Left hindlimb (tissue), 1 donor: ENCODE results near the gene CDK9.

ENCODE experiments used
- DNase-seq: peaks from one replicate; pipeline ENCODE4 v3.0.0-alpha.2; 2018

CDK9 gene

DNA sequence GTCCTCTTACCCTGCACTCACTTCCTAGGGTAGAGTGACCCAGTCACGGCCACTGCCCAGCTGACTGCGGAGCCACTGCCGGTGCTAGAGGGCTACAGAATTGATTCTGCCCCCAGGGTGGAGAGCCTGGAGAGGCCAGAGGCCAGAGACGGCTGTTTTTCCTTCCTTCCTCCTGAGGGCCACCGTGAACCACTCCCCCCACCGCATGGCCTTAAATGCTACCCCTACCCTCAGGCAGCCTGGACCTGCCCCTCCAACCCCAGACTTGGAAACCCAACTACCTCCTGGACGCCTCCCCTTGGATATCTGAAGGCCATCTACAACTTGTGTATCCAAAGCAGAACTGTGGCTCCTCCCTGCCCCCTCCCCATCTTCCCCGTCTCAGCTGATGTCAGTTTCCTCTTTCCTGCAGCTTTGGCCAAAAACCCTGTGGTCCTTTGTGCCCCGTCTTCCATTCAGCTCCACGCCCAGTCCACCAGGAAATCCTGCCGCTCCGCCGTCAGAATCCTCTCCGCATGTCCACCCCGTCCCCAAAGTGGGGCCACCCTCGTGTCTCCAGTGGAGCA, 23.6 kb upstream of the CDK9 start:
- no peak for DNase-seq

DNA sequence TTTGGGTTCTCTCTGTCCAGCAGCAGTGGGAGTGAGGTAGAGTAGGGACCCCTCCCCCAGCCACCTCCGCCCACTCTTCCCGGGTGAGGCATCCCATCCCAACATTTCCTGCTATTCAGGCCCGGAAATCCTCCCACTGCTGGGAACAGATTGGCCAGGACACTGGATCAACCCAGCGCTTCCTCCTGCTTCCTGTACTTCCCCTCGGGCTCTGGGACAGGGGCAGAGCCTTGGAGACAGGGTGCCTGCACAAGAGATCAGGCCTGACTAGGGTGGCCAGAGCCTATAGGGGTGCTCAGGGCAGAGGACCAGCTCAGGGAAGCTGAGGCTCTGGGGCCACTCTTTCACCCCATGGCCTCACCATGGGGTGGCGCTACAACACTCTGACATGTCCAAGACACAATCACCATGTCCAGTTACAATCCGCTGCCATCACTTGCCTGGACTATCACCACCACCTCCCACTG, 21.9 kb upstream of the CDK9 start:
- peak; percentile 62 for DNase-seq

DNA sequence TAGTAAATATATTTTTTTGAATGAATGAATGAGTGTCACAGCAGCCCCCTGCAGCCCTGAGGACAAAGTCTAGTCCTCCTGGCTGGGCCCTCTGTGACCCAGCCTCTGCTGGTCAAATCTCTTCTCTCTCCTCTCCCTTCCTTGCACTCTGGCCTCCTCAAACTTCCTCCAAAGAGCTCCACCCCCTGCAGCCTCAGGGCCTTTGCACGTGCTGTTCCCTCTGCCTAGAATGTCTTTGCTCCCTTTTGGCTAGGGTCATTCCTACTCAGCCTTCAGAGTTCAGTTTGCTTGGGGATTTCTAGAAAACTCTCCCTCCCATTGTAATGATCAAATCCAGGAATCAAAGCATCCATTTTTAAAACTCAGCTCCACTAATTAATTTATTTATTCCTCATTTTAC, 20.4 kb upstream of the CDK9 start:
- DNase-seq: no peak

DNA sequence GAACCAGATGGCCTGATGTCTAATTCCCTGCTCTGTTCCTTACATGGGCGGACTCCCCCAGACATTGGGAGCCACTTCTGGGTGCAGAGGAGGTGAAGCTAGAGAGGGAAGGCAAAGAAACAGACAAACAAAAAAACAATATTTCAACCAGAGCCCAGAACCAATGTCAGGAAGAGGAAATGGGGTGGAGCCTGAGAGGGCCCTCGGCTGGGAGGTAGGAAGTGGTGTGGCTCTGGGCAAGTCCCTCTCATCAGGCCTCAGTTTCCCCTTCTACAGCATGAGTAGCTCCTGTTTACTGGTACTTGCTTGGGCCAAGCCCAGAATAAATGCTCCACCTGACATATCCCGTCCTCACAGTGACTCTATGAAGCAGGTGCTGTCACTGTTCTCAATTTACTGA, 18.4 kb upstream of the CDK9 start:
- DNase-seq: no peak

DNA sequence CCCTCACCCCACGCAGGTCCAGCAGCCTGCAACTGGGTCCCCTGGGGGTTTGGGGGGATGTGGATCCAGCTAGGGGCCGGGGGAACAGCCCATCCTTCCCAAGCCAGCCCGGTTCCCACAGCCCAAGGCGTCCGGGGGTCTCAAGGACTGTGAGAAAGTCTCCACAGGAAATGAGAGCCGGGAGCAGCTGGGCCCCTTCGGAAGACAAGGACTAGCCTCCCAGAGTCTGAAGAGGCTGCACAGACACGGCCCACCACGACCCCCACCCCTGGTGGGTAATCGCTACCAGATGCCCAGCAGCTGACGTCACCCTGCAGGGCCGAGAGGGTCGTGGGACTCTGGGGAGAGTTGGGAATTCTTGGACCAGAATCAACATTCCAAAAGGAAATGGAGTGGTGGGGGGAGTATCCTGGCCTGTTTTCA, 17.9 kb upstream of the CDK9 start:
- DNase-seq: peak; percentile 66

DNA sequence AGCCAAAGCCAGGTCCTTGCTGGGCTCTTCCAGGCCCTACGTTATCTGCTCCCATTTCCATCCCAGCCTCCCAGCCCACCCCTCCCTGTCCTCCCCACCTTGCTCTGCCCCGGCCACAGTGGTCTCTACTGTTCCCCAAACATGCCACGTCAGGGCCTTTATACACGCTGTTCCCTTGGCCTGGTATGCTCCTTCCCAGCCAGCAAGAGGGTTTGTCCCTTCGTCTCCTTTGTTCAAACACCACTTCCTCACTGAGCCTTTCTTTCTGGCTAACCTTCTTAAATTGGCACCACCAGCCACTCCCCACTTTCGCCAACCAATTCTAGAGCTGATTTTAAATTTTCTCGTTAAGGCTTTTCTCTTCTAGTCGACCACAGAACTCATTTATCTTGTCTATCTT, 17.1 kb upstream of the CDK9 start:
- no peak for DNase-seq

DNA sequence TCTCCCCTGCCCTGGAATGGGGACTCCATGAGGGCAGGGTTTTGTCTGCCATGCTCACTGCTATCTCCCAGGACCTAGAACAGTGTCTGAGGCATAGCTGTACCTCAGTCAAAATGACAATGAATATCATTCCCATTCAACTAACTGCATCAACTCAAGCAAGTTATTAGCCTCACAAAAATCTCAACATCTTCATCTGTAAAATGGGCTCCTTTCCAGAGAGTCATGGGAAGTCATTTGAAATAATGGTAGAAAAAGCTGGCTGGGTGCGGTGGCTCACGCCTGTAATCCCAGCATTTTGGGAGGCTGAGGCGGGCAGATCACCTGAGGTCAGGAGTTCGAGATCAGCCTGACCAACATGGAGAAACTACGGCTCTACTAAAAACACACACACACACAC, 16.7 kb upstream of the CDK9 start:
- DNase-seq: no peak

DNA sequence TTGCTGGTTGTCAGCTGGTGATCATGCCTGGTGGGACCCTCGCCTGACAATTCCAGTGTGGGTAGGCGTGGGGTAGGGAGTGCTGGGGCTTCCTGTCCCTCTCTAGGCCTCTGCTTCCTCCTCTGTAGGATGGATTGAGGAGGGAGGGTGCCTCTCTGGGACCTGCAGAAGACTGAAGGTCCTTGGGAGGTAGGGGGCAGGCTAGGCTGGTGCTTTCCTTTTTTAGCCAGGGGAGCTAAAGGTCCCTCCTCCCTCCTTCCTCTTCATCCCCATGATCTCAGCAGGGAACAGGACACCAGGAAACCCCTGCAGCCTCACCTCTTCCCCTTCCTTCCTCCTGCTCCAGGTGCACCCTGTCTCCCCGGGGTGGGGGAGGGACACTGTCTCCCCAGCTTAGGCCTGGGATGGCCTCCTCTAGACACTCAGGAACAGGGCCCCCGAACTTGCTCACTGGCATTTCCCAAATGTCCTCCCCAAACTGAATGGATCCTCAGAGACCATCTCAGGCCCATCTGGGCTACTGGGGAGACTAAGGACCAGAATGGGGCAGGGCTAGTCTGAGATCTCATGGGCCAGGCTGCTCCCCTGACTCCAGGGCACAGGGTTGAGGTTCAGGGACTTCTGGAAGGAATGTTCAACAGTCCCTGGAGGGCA, 15.8 kb upstream of the CDK9 start:
- no peak for DNase-seq

DNA sequence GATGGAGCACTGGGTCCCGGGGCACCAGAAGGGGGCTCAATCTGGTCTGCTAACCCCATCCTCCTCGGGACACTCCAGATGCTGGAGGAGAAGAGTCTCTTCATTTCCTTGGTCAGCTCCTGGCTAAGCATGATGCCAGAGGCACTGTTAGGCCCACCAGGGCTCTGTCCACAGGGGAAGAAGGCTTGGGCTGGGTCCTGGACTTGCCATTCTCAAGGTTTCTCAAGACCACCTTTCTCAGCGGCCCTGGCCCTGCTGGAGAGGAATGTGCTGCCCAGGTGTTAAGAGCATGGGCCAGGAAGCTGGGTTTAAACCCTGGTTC, 15.3 kb upstream of the CDK9 start:
- DNase-seq: no peak

DNA sequence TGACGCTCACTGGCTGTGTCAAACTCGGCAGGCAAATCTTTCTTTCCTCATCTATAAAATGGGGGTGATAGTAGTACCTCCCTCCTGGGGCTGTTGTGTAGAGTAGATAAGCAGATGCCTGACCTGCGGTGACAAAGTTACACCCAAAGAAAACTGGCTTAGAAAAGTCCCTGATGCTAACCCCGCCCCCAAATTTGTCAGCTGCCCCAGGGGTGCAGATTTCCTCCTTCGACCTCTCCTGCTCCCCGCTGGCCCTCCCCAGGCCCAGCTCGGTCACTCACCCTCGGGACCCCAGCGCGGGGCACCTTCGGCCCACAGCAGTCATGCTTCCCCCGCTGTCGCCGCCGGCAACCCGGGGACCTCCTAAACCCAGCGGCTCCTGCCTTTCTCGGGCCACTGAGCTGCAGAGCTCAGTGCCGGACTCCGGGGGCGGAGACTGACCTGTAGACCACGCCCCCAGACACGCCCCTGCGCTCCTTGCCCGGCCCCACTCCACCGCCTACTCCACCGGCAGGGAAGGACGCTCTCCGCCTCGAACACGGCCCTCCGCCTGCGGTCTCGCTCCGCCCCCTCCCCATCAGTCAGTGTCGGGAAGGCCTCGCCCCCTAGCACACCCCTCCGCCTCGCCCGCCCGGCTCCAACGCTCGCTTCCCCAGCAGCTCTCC, 14.8 kb upstream of the CDK9 start:
- peak; percentile 99 for DNase-seq

DNA sequence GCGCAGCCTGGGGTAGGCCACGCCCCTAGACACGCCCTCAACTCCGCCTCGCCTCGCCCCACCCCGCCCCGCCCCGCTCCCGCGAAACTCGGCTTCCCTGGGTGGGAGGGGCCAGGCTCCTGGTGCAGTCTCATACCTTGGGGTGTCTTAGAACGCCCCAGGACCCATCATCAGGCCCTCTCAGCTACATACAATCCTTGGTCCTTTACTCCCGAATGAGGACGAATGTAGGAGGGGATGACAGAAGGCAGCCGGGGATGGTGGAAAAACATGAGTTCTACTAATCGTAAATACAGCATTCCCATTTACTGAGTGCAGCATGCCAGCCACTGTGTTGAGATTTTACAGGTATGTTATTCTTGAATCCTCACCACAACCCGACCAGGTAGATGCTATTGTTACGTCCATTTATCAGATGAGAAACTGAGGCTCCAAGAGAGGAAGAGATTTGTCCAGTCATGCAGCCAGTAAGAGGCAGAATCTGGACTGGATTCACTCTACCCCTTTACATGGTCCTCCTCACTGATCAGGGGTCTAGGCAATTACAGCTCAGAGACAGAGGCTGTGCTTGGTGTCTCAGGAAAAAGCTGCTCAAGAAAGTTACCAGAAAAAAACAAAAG, 14.2 kb upstream of the CDK9 start:
- DNase-seq: no peak

DNA sequence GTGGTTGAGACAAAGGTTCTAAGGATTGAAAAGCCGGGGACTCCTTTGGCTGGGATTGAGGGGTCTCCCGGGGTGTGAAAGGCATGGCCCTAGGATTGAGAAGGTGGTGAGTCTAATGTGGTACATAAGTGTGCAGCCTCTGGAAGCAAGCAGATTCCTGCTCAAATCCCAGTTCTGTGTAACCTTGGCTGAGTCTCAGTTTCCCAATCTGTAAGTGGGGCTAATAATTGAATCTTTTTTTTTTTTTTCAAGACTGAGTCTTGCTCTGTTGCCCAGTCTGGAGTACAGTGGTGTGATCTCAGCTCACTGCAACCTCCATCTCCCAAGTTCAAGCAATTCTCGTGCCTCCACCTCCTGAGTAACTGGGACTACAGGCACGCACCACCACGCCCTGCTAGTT, 13.2 kb upstream of the CDK9 start:
- DNase-seq: no peak

DNA sequence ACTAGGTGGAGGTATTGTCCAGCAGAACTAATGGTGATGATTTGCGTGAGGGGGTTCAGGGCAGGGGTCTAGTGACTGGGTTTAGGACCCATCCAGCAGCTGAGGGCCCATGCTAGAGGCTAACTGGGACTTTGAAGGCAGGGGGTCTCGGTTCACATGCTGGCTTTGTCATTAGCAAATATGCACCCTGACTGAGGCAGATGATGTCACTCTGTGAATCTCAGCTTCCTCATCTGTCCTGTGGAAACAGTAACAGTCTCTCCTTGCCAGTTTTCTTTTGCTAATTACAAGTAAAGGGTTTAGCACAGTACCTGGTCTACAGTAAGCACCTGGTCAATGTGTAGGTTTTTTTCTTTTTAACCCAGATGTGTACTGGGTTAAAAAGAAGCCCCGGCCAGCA, 12.6 kb upstream of the CDK9 start:
- no peak for DNase-seq

DNA sequence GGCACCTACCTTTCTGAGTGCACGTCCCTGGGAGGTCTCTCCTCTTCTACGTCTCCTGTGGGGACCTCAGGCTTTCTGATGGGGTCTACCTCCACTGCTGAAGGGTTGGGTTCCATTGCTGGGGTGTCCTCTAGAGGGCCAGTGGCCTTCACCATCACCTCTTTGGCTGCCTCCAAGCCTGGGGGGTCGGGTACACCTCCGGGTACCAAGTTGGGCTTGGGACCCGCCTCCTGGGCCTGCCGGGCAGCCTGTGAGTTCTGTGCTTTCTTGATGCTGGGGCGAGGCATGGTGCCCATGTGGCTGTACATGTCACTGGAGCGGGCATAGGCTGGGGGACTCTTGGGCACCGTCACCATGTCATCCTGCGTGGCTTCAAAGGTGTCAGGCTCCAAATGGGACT, 11.9 kb upstream of the CDK9 start:
- no peak for DNase-seq

DNA sequence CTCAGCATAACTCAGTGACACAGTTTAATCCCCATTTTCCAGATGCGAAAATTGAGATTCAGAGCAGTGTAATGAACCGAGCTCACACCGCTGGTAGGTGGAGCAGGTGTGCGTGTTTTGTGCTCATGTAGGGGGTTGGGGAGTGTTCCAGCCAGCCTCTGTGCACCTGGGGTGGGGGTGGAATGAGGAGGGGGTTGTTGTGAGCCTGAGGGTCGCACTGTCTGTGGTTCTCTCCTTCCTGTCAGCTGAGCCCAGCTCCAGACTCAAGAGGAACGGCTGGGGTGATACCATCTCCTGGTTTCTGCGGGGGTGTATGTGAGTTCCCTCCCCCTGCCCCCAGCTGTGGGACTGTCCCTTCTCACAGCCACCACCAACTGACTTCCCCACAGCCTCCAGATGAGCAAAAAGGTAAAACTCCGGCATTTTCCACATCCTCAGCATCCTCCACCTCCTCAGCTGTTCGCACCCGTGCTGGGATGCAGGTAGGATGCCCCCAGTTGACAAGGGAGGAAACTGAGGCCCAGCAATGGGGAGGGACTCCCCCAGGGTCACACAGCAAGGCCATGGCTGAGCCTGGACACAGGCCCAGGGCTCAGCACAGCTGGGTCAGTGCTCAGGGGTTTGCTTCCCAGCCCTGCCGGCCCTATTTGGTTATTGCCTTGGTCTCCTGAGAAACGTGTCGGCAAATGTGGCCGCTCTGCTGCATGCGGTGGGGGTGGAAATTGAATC, 9.5 kb upstream of the CDK9 start:
- no peak for DNase-seq

DNA sequence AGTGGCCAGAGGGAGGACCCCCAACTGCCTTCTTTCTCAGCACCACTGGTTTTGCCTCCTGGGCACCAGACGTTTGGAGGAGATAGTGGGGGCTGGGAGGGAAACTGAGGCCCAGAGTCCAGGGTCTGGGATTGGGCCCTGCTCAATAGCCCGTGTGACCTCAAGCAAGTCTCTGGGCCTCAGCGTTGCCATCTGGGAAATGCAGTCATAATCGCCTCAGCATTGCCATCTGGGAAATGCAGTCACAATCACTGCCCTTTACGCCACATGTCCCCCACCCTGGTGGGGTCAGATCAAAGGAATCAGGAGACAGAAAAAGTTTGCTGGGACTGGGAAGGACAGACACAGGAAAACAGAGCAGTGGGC, 8.9 kb upstream of the CDK9 start:
- no peak for DNase-seq

DNA sequence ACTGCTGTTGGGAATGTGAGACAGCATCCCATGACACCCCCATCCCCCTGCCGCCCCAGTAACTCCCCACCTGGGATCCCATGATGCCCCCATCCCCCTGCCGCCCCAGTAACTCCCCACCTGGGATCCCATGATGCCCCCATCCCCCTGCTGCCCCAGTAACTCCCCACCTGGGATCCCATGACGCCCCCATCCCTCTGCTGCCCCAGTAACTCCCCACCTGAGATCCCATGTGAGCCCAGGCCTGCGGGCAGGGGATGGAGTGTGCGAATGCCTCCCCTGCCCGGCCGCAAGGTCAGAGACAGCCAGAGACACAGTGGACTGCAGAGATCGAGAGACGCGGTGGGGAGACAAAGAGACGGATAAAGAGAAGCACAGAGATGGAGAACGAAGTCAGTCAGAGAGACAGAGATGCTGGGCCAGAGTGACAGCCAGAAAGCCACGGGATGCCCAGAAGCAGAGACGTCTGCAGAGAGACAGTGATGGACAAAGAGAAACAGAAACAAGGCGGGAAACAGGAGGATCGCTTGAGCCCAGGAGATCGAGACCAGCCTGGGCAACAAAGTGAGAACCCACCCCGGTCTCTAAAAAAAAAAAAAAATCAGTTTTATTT, 8.4 kb upstream of the CDK9 start:
- DNase-seq: no peak

DNA sequence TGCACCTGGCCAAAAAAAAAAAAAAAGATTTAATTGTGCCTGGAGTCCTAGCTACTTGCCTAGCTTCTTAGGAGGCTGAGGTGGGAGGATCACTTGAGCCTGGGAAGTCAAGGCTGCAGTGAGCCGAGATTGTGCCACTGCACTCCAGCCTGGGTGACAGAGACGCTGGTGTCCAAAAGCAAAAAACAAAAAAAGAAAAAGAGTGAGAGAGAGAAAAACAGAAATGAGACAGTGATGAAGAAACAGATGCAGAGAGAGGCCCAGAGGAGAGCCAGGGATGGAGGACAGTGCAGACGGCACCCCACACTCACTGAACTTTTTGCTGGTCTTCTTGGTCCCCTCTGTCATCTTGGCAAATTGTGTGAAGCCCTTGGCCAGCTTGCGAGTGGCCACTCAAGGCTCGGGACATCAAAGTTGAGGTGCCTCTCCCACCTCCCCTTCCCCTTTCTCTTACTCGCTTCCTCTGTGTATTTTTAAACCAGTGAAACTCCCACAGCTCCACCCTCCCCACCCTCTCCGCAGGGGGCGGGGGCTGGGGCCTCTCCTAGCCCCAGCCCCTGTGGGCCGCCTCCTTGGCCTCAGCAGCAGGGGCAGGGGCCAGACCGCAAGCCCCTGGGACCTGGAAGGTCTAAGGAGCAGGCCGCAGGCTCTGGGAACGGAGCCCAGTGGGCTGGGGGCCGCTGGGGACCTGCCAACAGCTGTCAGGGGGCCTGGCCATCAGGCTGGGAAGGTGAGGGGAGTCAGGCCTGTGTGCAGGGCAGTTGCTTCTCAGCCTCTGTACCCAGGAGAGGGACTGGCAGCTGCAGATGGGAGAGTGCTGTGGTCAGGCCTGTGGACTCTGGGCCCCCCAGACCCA, 7.3 kb upstream of the CDK9 start, which contains the start of gene SH2D3C:
SH2D3C (minus strand) TSS at position 387 of the 856 bp plus-strand sequence; CDS start at position 348, 39 bp downstream.
- DNase-seq: peak; percentile 53

DNA sequence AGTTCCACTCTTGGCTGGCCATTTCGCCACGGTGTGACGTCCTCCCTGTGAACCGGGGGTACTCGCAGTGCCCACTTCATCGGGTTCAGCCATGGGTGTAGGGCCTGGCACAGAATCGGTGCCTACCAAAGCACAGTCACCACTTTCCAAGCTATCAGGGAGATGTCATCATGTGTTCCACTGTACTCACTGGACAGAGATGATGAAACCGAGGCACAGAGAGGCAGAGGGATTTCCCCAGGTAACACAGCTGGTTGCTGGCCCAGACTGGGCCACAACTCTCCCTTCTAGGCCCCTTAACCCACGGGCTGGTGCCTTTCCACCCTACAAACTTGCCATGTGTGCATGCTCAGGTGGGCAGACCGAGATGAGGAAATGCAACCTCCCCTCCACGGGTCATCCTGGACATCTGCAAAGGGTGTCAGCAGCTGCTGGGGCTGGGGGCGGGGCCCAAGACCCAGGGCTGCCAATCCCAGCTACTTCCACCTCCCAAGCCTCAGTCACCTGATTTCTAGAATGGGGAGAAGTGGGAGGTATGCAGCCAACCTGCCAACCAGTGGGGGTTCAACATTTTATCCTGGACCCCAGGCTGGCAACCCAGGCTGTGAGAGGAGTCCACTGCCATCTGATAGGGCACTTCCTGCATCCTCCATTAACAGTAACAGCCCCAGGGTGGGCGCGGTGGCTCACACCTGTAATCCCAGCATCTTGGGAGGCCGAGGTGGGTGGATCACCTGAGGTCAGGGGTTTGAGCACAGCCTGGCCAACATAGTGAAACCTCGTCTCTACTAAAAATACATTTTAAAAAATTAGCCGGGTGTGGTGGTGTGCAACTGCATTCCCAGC, 6.5 kb upstream of the CDK9 start:
- DNase-seq: no peak

DNA sequence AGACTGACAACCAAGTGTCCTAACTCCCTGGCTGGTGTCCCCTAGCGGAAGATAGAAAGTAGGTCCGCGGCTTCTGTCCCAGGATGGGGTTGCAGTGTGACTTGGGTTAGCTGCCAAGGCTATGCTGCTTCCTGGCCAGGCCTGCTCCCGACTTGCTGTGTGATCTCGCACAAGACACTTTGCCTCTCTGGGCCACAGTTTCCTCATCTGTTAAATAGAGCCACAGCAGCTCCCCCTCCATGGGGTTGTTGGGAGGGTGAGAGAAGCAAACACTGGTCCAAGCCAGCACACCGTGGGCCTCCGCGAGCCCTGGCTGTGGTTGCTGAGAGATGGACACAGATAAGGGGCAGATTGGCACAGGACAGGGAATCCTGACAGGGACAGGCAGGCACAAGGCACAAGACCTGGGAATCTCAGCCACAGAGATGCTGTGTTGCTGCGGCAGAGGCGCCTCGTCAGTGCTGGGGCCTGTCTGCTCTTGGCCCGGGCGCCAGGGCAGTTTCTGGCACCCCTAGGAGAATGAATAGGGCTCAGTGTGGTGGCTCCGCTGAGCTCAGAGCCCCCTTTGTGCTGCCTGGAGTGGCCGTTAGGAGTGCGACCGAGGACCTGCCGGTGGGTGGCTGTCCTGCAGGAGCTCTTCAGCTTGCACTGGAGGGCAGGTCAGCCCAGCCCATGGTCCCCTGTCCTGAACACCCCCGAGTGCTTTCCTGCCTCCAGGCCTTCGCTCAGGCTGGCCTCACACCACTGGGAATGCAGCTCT, 5.5 kb upstream of the CDK9 start:
- no peak for DNase-seq
